HG03469 (cell line): ENCODE results near the gene ST6GALNAC3.
"Not testable (repeated sequence)": the region's sequence is repeated elsewhere in the genome, so short reads cannot be mapped to it uniquely, and the experiment has no call there.

ENCODE experiments used
- ATAC-seq: cut with Tn5 transposase; IDR thresholded peaks from one replicate; pipeline ENCODE4 v1.9.1; 2021; ENCODE audit warnings: mild to moderate bottlenecking, moderate library complexity, moderate number of reproducible peaks; ENCODE audit not compliant: unreplicated experiment

Gene ST6GALNAC3

GRCh38 chr1:76613886-76614285, 539.3 kb downstream of the ST6GALNAC3 start:
- no peak for ATAC-seq

- no peak for ATAC-seq
Observed at GRCh38 chr1:76615253-76616035, 540.9 kb downstream of the ST6GALNAC3 start.

- ATAC-seq: no peak
Observed at GRCh38 chr1:76620371-76620770, 545.8 kb downstream of the ST6GALNAC3 start.

GRCh38 chr1:76622774-76623528, 548.4 kb downstream of the ST6GALNAC3 start:
- no peak for ATAC-seq

GRCh38 chr1:76625886-76626678, 551.5 kb downstream of the ST6GALNAC3 start:
- ATAC-seq: no peak

- ATAC-seq: no peak
Observed at GRCh38 chr1:76627498-76627897, 553.0 kb downstream of the ST6GALNAC3 start.

- no peak for ATAC-seq
Observed at GRCh38 chr1:76627901-76628300, 553.4 kb downstream of the ST6GALNAC3 start.

- no peak for ATAC-seq
Observed at GRCh38 chr1:76632136-76632535, 557.6 kb downstream of the ST6GALNAC3 start.

GRCh38 chr1:76635784-76636183, 561.2 kb downstream of the ST6GALNAC3 start:
- no peak for ATAC-seq

- ATAC-seq: no peak
Observed at GRCh38 chr1:76639181-76639580, 564.6 kb downstream of the ST6GALNAC3 start.

GRCh38 chr1:76640092-76640491, 565.5 kb downstream of the ST6GALNAC3 start:
- no peak for ATAC-seq

GRCh38 chr1:76640723-76641122, 566.2 kb downstream of the ST6GALNAC3 start:
- ATAC-seq: no peak

GRCh38 chr1:76644139-76644538, 569.6 kb downstream of the ST6GALNAC3 start:
- ATAC-seq: no peak

GRCh38 chr1:76652860-76653259, 578.3 kb downstream of the ST6GALNAC3 start:
- not testable (repeated sequence) for ATAC-seq

- ATAC-seq: no peak
Observed at GRCh38 chr1:76657623-76658022, 583.1 kb downstream of the ST6GALNAC3 start.

- ATAC-seq: no peak
Observed at GRCh38 chr1:76659171-76659940, 584.8 kb downstream of the ST6GALNAC3 start.

- no peak for ATAC-seq
Observed at GRCh38 chr1:76661531-76661930, 587.0 kb downstream of the ST6GALNAC3 start.

GRCh38 chr1:76666499-76666898, 592.0 kb downstream of the ST6GALNAC3 start:
- ATAC-seq: no peak

- ATAC-seq: peak; percentile 94
Observed at GRCh38 chr1:76668046-76668445, 593.5 kb downstream of the ST6GALNAC3 start.

- no peak for ATAC-seq
Observed at GRCh38 chr1:76669131-76669530, 594.6 kb downstream of the ST6GALNAC3 start.
